GM12878 (cell line): ENCODE data around the gene EXOC4. TPM values are rescaled to one million over a fixed set of nuclear protein-coding genes. Genes with fewer than 3 reads are reported as not detected.

ENCODE experiments used
- ATAC-seq: fragments of 200-7000 bp; cut with Tn5 transposase; 3 replicates; pipeline ENCODE4 v1.9.1; 2020; ENCODE audit warnings: mild to moderate bottlenecking, moderate library complexity
- BruUV-seq: library from RNA; stranded (reverse); fragments of 400-500 nt; replicated peaks from 2 replicates; lab custom pipeline; 2021; lab: Mats Ljungman, UMichigan
- CTCF ChIA-PET: fragments of 300-600 bp; sonication (Branson Sonifier 250); formaldehyde crosslinking; extraction: SDS; loops from one replicate; lab custom pipeline; 2021; ENCODE audit warnings: inconsistent platforms; lab: Yijun Ruan, JAX
- POLR2A ChIA-PET: fragments of 350-600 bp; formaldehyde crosslinking; extraction: SDS; loops from one replicate; lab custom pipeline; 2021; ENCODE audit warnings: inconsistent platforms; lab: Charles Lee
- RAD21 ChIA-PET: fragments of 300-600 bp; sonication (Branson Sonifier 250); formaldehyde crosslinking; loops from one replicate; lab custom pipeline; 2023; ENCODE audit warnings: antibody characterized with exemption; ENCODE audit not compliant: unreplicated experiment; lab: Charles Lee
- SMC1A ChIA-PET: fragments of 300-600 bp; sonication (Branson Sonifier 250); formaldehyde crosslinking; loops from one replicate; lab custom pipeline; 2023; ENCODE audit not compliant: unreplicated experiment, uncharacterized antibody; lab: Charles Lee
- DNase-seq: peaks from one replicate; pipeline ENCODE4 v3.0.0-alpha.2; 2011; ENCODE audit warnings: low read depth, low spot score
- FAIRE-seq: peaks from 3 replicates; lab custom pipeline; 2011; peaks lifted over from hg19 to GRCh38; lab: Jason Lieb, UNC
- H2AFZ ChIP-seq: 2 replicates; pipeline ENCODE4 v1.6.0; 2011; ENCODE audit warnings: low read depth, low read length, control low read depth; ENCODE audit not compliant: control insufficient read depth
- H3K27ac ChIP-seq: 2 replicates; pipeline ENCODE4 v1.5.1; 2011; ENCODE audit warnings: control low read depth; ENCODE audit not compliant: control insufficient read depth, insufficient read depth
- H3K27me3 ChIP-seq, 2 experiments: replicated peaks in 1 of 2; 2 replicates each; pipeline versions ENCODE4 v1.6.0 to v1.6.1; 2011; ENCODE audit warnings: low read length in 1 of 2; ENCODE audit not compliant: control insufficient read depth in 2 of 2, insufficient read depth in 2 of 2
- H3K36me3 ChIP-seq, 2 experiments: 2 replicates each; pipeline ENCODE4 v1.5.1; 2011; ENCODE audit warnings: low read length in 1 of 2; ENCODE audit not compliant: control insufficient read depth in 2 of 2, insufficient read depth in 2 of 2
- H3K4me1 ChIP-seq: 2 replicates; pipeline ENCODE4 v1.6.1; 2011; ENCODE audit warnings: mild to moderate bottlenecking, low read length, moderate library complexity, mixed read lengths; ENCODE audit not compliant: control insufficient read depth, insufficient read depth
- H3K4me2 ChIP-seq: 2 replicates; pipeline ENCODE4 v1.6.0; 2011; ENCODE audit warnings: control low read depth; ENCODE audit not compliant: control insufficient read depth, insufficient read depth
- H3K4me3 ChIP-seq: fragments of 200-600 bp; sonication (generic); 2 replicates; pipeline ENCODE4 v1.5.1; 2016
- H3K79me2 ChIP-seq: 2 replicates; pipeline ENCODE4 v1.6.0; 2011; ENCODE audit warnings: low read length; ENCODE audit not compliant: control insufficient read depth, insufficient read depth
- H3K9ac ChIP-seq: 2 replicates; pipeline ENCODE4 v1.8.0; 2011; ENCODE audit warnings: low read length, control low read depth, mixed read lengths; ENCODE audit not compliant: control insufficient read depth, insufficient read depth
- H3K9me3 ChIP-seq: replicated peaks from 3 replicates; pipeline ENCODE4 v1.5.1; 2011; ENCODE audit warnings: mild to moderate bottlenecking, low read length; ENCODE audit not compliant: control insufficient read depth, insufficient read depth
- H4K20me1 ChIP-seq: 2 replicates; pipeline ENCODE4 v1.6.0; 2011; ENCODE audit not compliant: control insufficient read depth, insufficient read depth
- ASH2L ChIP-seq: fragments of 300-600, 200-600 bp; sonication (generic); IDR thresholded peaks from 2 replicates; pipeline ENCODE4 v1.6.1; 2017; ENCODE audit warnings: low read depth, mild to moderate bottlenecking, borderline replicate concordance
- BCL3 ChIP-seq: IDR thresholded peaks from 2 replicates; pipeline ENCODE4 v1.6.1; 2011; ENCODE audit warnings: borderline replicate concordance, low read depth, mild to moderate bottlenecking, moderate library complexity, low read length; ENCODE audit not compliant: insufficient read depth, poor library complexity, severe bottlenecking
- CHD4 ChIP-seq: fragments of 200-600 bp; sonication (generic); IDR thresholded peaks from 2 replicates; pipeline ENCODE4 v1.6.1; 2016; ENCODE audit warnings: mild to moderate bottlenecking
- EED ChIP-seq: sonication (generic); IDR thresholded peaks from 2 replicates; pipeline ENCODE4 v1.6.1; 2016; ENCODE audit warnings: antibody characterized with exemption, low read depth
- EGR1 ChIP-seq, 2 experiments: IDR thresholded peaks; 1 replicate in 1 of 2; 2 replicates in 1 of 2; pipeline ENCODE4 v1.6.1; 2011 to 2012; ENCODE audit warnings: low read depth in 2 of 2, low read length in 2 of 2, borderline replicate concordance in 1 of 2, mild to moderate bottlenecking in 1 of 2, moderate library complexity in 1 of 2
- EZH2 ChIP-seq: IDR thresholded peaks from 2 replicates; pipeline ENCODE4 v1.6.1; 2012; ENCODE audit warnings: low read depth, mild to moderate bottlenecking, control low read depth, inconsistent platforms, low read length, borderline replicate concordance; ENCODE audit not compliant: control insufficient read depth
- FOS ChIP-seq: IDR thresholded peaks from 3 replicates; pipeline ENCODE4 v1.6.1; 2011; ENCODE audit warnings: borderline replicate concordance; ENCODE audit not compliant: insufficient read length; ENCODE audit errors: extremely low read depth
- KAT2A ChIP-seq: conservative IDR thresholded peaks from 2 replicates; pipeline ENCODE4 v1.6.1; 2011; ENCODE audit warnings: low read depth, low read length; ENCODE audit not compliant: control insufficient read depth
- NRF1 ChIP-seq: conservative IDR thresholded peaks from 2 replicates; pipeline ENCODE4 v1.6.1; 2011; ENCODE audit warnings: mild to moderate bottlenecking, low read depth, low read length, improper control_type of control experiment
- PBX3 ChIP-seq: IDR thresholded peaks from 2 replicates; pipeline ENCODE4 v1.6.1; 2011; ENCODE audit warnings: mild to moderate bottlenecking, low read depth, low read length, moderate library complexity; ENCODE audit not compliant: insufficient replicate concordance
- RFX5 ChIP-seq: IDR thresholded peaks from 2 replicates; pipeline ENCODE4 v1.6.1; 2011; ENCODE audit warnings: low read depth, low read length, improper control_type of control experiment
- SMAD5 ChIP-seq: IDR thresholded peaks from 2 replicates; pipeline ENCODE4 v1.6.1; 2016; ENCODE audit warnings: antibody characterized with exemption, low read depth
- STAT1 ChIP-seq: fragments of 450-650 bp; conservative IDR thresholded peaks from 2 replicates; pipeline ENCODE4 v1.6.1; 2014; ENCODE audit warnings: antibody characterized with exemption, mild to moderate bottlenecking
- SUZ12 ChIP-seq: fragments of 200-600 bp; sonication (generic); IDR thresholded peaks from one replicate; pipeline ENCODE4 v1.6.1; 2018; ENCODE audit warnings: antibody characterized with exemption, mild to moderate bottlenecking; ENCODE audit not compliant: unreplicated experiment
- YY1 ChIP-seq: IDR thresholded peaks from 2 replicates; pipeline ENCODE4 v1.6.1; 2011; ENCODE audit warnings: low read depth, mild to moderate bottlenecking, low read length
- WGBS: methylation state at CpG from one replicate; pipeline ENCODE4 v1.1.6; 2016; ENCODE audit warnings: low lambda C conversion rate; ENCODE audit not compliant: insufficient replicate concordance, insufficient coverage; ENCODE audit errors: missing lambda C conversion rate; 5-methylcytosine and 5-hydroxymethylcytosine counted together
- in situ Hi-C: fragments of 300-500 bp; cut with MboI; formaldehyde crosslinking; loops from 9 replicates; pipeline ENCODE4 v1.14.3; 2018; ENCODE audit warnings: mixed read lengths
- intact Hi-C: fragments of 100-400 bp; cut with micrococcal nuclease; formaldehyde crosslinking; loops from one replicate; pipeline ENCODE4 v1.14.2; 2022; ENCODE audit not compliant: unreplicated experiment
- polyA plus RNA-seq, 11 experiments: library from polyadenylated mRNA; depleted of rRNA in 4 of 11; unstranded in 6 of 11; stranded (reverse) in 5 of 11; fragments of >200 nt; fragmentation: Nextera tagmentation in 4 of 11; fragmentation: Illumina TruSeq in 1 of 11; extraction: Ambion mirVana in 4 of 11; extraction: Trizol in 1 of 11; gene quantifications; 1 replicate in 1 of 11; 2 replicates in 10 of 11; pipeline versions ENCODE4 v1.2.1 to v1.2.3, GENCODE V29; 2011 to 2016; ENCODE audit warnings: inconsistent platforms in 2 of 11, missing spikeins in 2 of 11, low read depth in 1 of 11
- total RNA-seq, 4 experiments: library from RNA; depleted of rRNA in 3 of 4; stranded (reverse); fragments of >200 nt in 3 of 4; fragmentation: Illumina TruSeq in 1 of 4; extraction: Trizol in 1 of 4; gene quantifications; 2 replicates each; pipeline versions ENCODE4 v1.2.1 to v1.2.3, GENCODE V29; 2013 to 2021
- TF ChIP-seq, protein P1 (sequence below): fragments of 450-650 bp; IDR thresholded peaks from 2 replicates; pipeline ENCODE4 v1.6.1; 2017; ENCODE audit warnings: borderline replicate concordance
- TF ChIP-seq, protein P2 (sequence below): fragments of 450-650 bp; IDR thresholded peaks from 2 replicates; pipeline ENCODE4 v1.6.1; 2017; ENCODE audit warnings: antibody characterized with exemption, mild to moderate bottlenecking, moderate library complexity

Gene EXOC4
- total and polyA plus RNA-seq, 10 of the 15 experiments (the other 5 are each of a cell fraction or from before 2014, with no cell fraction given), result 13.2 to 44.5 (median 29.6) TPM

DNA sequence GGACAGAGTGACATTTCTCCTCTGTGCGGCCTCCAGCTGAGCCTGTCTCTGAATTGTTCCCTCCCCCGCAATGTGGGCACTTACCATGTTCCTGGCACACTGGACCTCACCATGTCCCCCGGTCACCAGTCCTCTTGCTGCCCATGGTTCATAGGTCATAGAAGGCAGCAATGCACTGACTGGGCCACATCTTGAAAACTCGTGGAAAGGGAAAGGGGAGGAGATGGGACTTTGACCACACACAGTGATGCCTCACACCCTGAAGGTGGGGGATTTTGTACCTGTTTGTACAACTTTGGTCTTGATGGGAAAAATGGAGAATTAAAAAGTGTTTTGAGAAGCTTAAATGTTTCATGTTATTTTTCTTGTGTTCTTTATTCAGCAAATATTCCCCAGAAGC, 812.5 kb downstream of the EXOC4 start:
- Histone ChIP-seq H2AFZ (no peak overlapping the region), H3K4me1 (no peaks in the 10 kb centered on the region), H3K36me3 (no peaks in the 10 kb centered on the region), H3K4me3 (no peak overlapping the region), H3K9me3 (no peaks in the 10 kb centered on the region), H3K27me3 (no peaks in the 10 kb centered on the region), H3K4me2 (no peak overlapping the region), H3K27ac (no peak overlapping the region), H4K20me1 (no peaks in the 10 kb centered on the region), H3K79me2 (no peaks in the 10 kb centered on the region), H3K9ac (no peak overlapping the region)
- TSS peak; percentile 57 for BruUV-seq
- ChIA-PET CTCF (no interaction called here), SMC1A (no interaction called here), POLR2A (no interaction called here), RAD21 (no interaction called here)
- DNase-seq, result no peak
- in situ Hi-C loops, result no loop called here
- no peak for ATAC-seq
- 94% methylated on average over 4 of the region's 4 CpGs for whole genome bisulfite sequencing
- FAIRE-seq, result no peak
- intact Hi-C loops, result no loop called here
- TF ChIP-seq CHD4 (no peak), PBX3 (no peak), SUZ12 (no peak), SMAD5 (no peak), STAT1 (no peak), FOS (no peak), ASH2L (no peak), NRF1 (no peak), RFX5 (no peak), BCL3 (no peak), EED (no peak), KAT2A (no peak), EGR1 (IDR thresholded peaks at IDR 0.05; ENCODE audit: borderline replicate concordance in 1 of 2, low read depth in 2 of 2, low read length in 2 of 2) (no peak), YY1 (no peak), EZH2 (no peak)
- TF ChIP-seq, protein P1, sequence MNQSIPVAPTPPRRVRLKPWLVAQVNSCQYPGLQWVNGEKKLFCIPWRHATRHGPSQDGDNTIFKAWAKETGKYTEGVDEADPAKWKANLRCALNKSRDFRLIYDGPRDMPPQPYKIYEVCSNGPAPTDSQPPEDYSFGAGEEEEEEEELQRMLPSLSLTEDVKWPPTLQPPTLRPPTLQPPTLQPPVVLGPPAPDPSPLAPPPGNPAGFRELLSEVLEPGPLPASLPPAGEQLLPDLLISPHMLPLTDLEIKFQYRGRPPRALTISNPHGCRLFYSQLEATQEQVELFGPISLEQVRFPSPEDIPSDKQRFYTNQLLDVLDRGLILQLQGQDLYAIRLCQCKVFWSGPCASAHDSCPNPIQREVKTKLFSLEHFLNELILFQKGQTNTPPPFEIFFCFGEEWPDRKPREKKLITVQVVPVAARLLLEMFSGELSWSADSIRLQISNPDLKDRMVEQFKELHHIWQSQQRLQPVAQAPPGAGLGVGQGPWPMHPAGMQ, result no peak
- TF ChIP-seq, protein P2, sequence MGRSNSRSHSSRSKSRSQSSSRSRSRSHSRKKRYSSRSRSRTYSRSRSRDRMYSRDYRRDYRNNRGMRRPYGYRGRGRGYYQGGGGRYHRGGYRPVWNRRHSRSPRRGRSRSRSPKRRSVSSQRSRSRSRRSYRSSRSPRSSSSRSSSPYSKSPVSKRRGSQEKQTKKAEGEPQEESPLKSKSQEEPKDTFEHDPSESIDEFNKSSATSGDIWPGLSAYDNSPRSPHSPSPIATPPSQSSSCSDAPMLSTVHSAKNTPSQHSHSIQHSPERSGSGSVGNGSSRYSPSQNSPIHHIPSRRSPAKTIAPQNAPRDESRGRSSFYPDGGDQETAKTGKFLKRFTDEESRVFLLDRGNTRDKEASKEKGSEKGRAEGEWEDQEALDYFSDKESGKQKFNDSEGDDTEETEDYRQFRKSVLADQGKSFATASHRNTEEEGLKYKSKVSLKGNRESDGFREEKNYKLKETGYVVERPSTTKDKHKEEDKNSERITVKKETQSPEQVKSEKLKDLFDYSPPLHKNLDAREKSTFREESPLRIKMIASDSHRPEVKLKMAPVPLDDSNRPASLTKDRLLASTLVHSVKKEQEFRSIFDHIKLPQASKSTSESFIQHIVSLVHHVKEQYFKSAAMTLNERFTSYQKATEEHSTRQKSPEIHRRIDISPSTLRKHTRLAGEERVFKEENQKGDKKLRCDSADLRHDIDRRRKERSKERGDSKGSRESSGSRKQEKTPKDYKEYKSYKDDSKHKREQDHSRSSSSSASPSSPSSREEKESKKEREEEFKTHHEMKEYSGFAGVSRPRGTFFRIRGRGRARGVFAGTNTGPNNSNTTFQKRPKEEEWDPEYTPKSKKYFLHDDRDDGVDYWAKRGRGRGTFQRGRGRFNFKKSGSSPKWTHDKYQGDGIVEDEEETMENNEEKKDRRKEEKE, result no peak
